Lung microvascular endothelial cell (primary cell): ENCODE data around the gene GNG3. TPM values are rescaled to one million over a fixed set of nuclear protein-coding genes. Genes with fewer than 3 reads are reported as not detected.
"Not testable (repeated sequence)": the region's sequence is repeated elsewhere in the genome, so short reads cannot be mapped to it uniquely, and the experiment has no call there.

ENCODE experiments used
- DNase-seq, 2 donors: peaks; one replicate each; pipeline versions ENCODE4 v3.0.0 to v3.0.0-alpha.2; 2010; ENCODE audit warnings: low read depth in 2 of 2
- total RNA-seq: library from RNA; depleted of rRNA; stranded (reverse); fragments of >200 nt; gene quantifications from 2 replicates; pipeline ENCODE4 v1.2.1, GENCODE V29; 2014

The GNG3 gene
- total RNA-seq, 1 donor from 2014 or later, result not detected

GRCh38 chr11:62716816-62717215, 9.3 kb downstream of the GNG3 start:
- DNase-seq, result no peak

DNA sequence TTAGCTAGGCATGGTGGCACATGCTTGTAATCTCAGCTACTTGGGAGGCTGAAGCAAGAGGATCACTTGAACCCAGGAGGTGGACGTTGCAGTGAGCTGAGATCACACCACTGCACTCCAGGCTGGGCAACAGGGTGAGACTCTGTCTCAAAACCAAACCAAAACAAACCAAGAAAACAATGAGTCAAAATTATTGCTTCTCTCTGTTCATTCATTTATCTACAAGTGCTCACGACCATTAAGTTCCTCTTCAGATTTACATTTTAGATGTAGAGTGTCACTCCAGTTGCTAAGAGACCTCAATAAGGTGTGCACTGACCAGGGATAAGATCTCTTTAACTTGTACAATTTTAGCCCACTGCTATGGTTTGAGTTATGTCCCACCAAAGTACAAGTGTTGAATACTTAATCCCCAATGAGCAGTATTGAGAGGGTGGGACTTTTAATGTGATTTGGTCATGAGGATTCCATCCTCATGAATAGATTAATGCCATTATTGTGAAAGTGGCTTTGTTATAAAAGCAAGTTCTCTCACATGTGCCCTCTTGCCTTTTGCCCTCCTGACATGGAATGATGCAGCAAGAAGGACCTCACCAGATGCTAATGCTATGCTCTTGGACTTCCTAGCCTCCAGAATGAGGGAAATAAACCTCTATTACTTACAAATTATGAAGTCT, 12.0 kb downstream of the GNG3 start:
- no peak for DNase-seq

GRCh38 chr11:62721994-62722393, 14.5 kb downstream of the GNG3 start:
- peak; percentile 19 to 31 for DNase-seq

DNA sequence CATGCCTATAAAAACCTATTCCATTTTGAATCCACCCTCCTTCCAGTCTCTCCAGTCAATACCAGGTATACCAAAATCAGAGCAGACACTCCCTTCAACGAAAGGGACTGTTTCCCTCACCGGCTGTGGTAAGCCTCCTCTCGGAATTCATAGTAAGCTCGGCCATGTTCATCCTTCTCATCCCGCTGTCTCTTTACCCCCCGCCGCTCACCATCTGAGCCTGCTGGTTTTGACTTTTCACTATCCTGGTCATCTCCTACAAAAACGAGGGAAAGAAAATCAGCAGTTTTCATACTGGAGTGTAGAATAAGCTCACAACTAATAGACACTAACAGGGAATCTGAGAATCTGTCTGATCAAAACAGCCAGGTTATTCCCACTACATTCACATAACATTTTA, 16.7 kb downstream of the GNG3 start:
- DNase-seq, result no peak

GRCh38 chr11:62725646-62726045, 18.2 kb downstream of the GNG3 start:
- DNase-seq, result peak; percentile 12 to 15

GRCh38 chr11:62726156-62726914, 18.9 kb downstream of the GNG3 start:
- DNase-seq, result peak; percentile 9 to 11

DNA sequence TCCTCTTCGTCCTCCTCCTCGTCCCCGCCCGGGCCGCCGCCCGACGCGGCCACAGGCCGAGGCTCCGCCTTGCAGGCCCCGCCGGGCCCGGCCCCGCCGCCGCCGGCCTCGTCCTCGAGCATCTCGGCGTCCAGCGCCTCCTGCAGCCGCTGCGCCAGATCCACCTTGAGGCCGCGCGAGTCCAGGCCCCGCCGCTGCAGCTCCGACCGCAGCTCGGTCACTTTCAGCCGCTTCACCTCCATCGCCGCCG, 19.4 kb downstream of the GNG3 start:
- DNase-seq, result no peak

DNA sequence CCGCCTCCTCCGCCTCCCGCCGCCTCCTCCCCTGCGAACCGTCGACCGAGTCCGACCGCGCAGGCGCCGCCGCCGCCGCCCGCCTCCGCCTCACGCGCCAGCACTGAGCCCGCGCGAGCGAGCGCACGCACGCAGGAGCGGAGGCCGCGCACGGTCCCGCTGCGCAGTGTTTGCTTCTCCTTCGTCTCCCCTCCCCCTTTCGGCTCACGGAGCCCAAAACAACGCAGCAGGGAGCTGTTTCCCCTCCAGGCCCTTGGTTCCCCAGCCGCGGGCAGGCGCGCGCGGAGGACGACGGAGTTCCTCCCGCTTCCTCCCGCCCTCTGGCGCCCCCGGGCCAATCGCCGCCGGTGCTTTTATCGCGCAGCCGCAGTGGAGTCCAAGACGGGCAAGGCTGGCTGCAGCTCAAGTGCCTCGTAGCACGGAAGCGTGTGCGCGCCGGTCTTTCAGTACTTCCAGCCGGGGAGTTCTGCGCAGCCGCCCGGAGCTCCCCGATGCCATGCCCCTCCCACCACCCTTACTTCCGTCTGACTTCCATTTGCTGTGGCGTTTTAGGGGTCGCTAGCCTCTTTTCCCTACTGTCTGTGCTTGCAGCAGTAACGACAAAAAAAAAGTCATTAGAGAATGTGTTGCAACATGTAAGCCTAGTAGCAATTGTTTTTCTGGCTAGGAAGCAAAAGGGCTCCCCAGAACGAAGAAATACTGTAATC, 19.8 kb downstream of the GNG3 start, which contains the start of gene HNRNPUL2:
Gene HNRNPUL2, minus strand, starts transcription at position 293 of the 707 bp plus-strand sequence. CDS start 301 bp downstream, outside the sequence.
- DNase-seq, result peak; percentile 100

DNA sequence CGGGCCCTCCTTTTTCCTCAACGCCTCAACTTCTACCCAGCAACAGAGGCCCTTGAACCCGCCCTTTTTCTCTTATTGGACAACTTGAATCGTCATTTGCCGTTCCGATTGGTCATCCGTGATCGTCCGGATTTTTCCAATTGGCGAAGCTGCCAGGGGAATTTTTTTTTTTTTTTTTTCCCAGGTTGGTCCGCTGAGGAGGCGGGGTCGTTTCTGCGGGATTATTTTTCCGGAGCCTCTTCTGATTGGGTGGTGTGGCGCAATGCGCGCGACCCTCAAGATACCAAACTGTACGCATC, 20.3 kb downstream of the GNG3 start:
- peak; percentile 98 for DNase-seq

DNA sequence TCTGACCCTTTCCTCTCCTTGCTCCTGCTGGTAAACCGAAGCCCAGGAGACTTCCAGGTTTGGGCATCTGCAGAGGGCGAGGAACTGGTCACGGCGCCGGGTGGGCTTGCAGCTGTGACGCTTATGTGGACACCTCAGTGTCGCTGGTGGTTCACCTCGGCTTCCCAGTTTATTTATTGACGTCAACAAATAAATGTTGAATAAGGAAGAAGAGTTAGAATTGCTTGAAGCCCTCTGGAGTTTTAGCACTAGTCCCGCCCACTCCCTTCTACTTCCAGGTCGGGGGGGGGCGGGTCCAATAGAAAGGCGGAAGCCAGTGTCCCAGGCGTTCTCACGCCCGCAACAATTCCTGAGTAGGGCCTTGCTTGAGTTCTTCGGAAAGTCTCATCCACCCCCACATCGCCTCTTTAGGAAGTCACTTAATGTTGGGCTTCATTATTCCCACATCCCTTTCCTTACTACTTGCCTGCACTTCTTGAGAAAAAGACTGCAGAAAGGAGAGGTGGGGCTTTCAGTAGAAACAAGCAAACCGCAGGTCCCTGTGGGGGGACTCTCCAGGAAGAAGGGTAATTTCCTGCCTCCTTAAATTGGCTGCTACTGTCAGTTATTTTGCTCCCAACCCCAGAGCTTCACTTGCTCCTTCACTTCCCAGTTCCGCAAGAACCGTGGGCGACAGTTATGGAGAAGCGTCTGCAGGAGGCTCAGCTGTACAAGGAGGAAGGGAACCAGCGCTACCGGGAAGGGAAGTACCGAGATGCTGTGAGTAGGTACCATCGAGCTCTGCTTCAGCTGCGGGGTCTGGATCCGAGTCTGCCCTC, 20.9 kb downstream of the GNG3 start, which contains the start of gene TTC9C:
Gene TTC9C, plus strand, starts transcription at position 316 of the 818 bp plus-strand sequence. Its CDS starts 363 bp downstream, at position 679.
- DNase-seq, result peak; percentile 87 to 89

DNA sequence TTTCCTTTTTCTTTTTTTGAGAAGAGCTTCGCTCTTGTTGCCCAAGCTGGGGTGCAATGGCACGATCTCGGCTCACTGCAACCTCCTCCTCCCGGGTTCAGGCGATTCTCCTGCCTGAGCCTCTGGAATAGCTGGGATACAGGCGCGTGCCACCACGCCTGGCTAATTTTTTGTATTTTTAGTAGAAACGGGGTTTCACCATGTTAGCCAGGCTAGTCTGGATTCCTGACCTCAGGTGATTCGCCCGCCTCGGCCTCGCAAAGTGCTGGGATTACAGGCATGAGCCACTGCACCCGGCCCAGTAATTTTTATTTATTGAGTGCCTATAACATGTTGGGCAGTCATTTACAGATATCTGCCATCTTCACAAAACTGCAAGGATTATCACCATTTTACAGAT, 22.6 kb downstream of the GNG3 start:
- DNase-seq, result not testable (repeated sequence)

GRCh38 chr11:62732830-62733229, 25.4 kb downstream of the GNG3 start:
- DNase-seq, result peak; percentile 28 to 45

DNA sequence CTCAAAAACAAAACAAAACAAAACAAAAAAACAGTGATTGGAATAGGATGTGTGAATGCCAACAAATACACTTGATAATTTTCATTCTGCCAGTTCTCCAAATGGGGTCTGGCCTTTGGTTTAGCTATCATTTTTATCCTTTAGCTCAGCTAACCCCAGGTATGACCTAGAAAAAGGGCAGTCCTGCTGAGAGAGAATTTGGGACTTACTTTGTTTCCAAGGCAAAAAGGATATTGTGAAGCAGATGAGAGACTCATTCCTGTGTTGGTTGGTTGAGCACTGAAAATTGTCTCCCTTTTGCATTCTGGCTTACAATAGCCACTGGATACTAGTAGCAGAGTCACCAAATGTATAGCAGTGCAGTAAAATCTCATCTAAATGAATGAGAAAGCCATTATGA, 29.7 kb downstream of the GNG3 start:
- DNase-seq, result no peak

DNA sequence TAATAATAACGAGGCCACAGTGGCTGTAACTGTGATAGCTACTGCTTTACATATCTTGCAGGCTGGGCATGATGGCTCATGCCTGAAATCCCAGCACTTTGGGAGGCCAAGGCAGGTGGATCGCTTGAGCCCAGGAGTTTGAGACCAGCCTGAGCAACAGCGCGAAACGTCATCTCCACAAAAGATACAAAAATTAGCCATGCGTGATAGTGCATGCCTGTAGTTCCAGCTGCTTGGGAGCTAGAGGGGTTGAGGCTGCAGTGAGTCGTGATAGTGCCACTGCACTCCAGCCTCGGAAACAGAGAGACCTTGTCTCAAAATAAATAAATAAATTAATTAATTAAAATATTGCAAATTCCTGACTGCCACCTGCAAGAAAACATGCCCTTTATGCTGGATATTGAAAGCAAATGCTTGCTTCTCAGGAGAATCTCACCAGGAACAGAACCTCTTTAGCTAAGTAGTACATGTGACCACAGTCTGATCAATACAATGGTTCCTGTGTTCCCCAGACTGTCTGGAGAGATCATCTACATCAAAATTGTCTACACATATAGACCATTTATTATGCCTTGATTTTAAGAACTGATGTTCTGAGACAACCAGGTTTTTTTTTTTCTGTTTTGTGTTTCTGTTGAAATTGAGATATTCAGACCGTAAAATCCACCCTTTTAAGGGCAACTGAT, 40.1 kb downstream of the GNG3 start:
- no peak for DNase-seq

GRCh38 chr11:62749931-62750330, 42.5 kb downstream of the GNG3 start:
- not testable (repeated sequence) for DNase-seq

GRCh38 chr11:62752177-62752785, 44.8 kb downstream of the GNG3 start:
- no peak for DNase-seq

DNA sequence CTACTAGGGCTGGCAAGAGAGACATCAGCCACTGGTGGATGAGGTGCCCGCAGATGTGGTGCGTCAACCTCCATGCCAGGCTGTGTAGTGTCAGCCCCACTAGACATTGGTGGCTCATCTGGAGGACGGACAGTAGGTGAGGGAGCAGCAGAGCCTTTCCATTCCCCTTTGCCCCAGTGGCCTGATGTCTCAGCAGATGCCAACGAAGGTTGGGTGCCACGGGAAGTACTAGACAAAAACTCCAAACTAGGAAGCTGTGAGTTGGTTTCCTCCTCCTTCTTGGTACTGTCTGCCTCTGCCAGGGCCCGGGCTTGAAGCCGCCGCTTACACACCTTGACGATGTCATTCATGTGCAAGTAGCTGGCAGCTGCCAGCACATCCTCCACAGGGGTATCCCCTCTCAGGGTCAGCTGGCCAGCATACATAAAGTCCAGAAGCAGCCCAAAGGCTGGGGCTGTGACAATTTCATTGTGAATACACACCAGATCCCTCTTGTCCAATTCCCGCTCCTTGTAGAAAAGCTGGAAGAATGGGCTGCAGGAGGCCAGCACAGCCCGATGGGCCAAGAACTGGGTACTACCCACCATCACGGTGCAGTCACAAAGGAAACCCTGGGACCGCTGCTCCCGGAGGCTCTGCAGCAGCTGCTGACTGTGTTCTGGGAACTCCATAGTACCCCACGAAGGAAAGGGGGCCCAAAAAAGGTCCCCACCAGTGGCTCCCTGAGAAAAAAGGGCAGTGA, 45.7 kb downstream of the GNG3 start:
- DNase-seq, result no peak

- DNase-seq, result peak; percentile 100
These were observed 46.5 kb downstream of the GNG3 start, which contains the start of gene ZBTB3 for GRCh38 chr11:62753736-62754603. TSS of gene ZBTB3 (minus strand) at chr11:62754160. CDS start at chr11:62753664, 496 bp downstream.

DNA sequence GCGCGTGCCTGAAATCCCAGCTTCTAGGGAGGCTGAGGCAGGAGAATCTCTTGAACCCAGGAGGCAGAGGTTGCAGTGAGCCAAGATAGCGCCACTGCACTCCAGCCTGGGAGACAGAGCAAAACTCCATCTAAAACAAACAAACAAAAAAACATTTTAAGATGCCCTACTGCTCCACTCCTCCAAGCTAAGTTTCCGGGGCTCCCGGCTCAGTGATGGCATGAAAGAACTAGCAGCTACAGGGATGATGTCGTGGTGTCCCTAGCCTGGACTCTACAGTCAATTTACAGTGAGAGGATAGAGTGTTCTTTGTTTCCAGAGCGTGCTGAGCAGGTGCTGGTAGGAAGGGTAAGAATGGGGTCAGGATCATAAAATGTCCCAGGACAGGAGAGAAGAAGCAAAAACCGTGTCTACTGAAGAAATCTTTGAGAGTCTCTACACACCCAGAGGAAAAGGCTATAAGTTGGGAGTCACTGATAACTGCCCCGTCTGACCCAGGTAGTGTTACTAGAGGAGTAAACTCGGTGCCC, 47.7 kb downstream of the GNG3 start:
- DNase-seq, result no peak
